Fibroblast of mammary gland (primary cell): ENCODE data around the gene TARDBP.
"Not testable (repeated sequence)": the region's sequence is repeated elsewhere in the genome, so short reads cannot be mapped to it uniquely, and the experiment has no call there.

Experiments
- DNase-seq: peaks from one replicate; pipeline ENCODE4 v3.0.0-alpha.2; 2010; ENCODE audit warnings: low read depth
- H3K4me3 ChIP-seq: 2 replicates; pipeline ENCODE4 v1.5.1; 2011; ENCODE audit warnings: low read depth, mild to moderate bottlenecking, low read length, moderate library complexity; ENCODE audit not compliant: control insufficient read depth
- CTCF ChIP-seq: conservative IDR thresholded peaks from 2 replicates; pipeline ENCODE4 v1.5.1; 2011; ENCODE audit warnings: low read depth, low read length, inconsistent platforms; ENCODE audit not compliant: control insufficient read depth, insufficient read depth

The TARDBP gene

GRCh38 chr1:11059155-11059967 lies 46.9 kb downstream of the TARDBP start:
- no peak for TF ChIP-seq CTCF
- DNase-seq = no peak
- H3K4me3 ChIP-seq = peak overlapping the region; percentile 89

GRCh38 chr1:11059968-11060830 lies 47.7 kb downstream of the TARDBP start, which contains the start of gene SRM:
Gene SRM (minus strand): TSS chr1:11060018. CDS start chr1:11059943, 75 bp downstream.
- peak; percentile 83 for DNase-seq
- peak within 1 kb of the TSS; percentile 89 for H3K4me3 ChIP-seq
- no peak for TF ChIP-seq CTCF

GRCh38 chr1:11061652-11062365 lies 49.4 kb downstream of the TARDBP start:
- no peak for TF ChIP-seq CTCF
- DNase-seq = no peak
- H3K4me3 ChIP-seq = no peak overlapping the region

GRCh38 chr1:11062965-11063401 lies 50.5 kb downstream of the TARDBP start:
- no peak for TF ChIP-seq CTCF
- H3K4me3 ChIP-seq = no peak overlapping the region
- peak; percentile 72 for DNase-seq

- not testable (repeated sequence) for DNase-seq, H3K4me3 ChIP-seq
These were observed 51.6 kb downstream of the TARDBP start for GRCh38 chr1:11063937-11064537.

GRCh38 chr1:11064942-11065341 lies 52.5 kb downstream of the TARDBP start:
- no peak for TF ChIP-seq CTCF
- H3K4me3 ChIP-seq = no peak overlapping the region
- DNase-seq = no peak

- no peak overlapping the region for H3K4me3 ChIP-seq
- TF ChIP-seq CTCF = no peak
- DNase-seq = no peak
These were observed 53.3 kb downstream of the TARDBP start for GRCh38 chr1:11065796-11066195.
